Activated CD8-positive, alpha-beta memory T cell treated with anti-CD3 and anti-CD28 coated beads, Interleukin-2, amount 50 U/mL, for 48 hours (primary cell): ENCODE data around the gene PDCD6IP.
"Not testable (repeated sequence)": the region's sequence is repeated elsewhere in the genome, so short reads cannot be mapped to it uniquely, and the experiment has no call there.

ENCODE experiments used
- DNase-seq: peaks from one replicate; pipeline ENCODE4 v3.0.0-alpha.2; 2020

PDCD6IP gene, protein sequence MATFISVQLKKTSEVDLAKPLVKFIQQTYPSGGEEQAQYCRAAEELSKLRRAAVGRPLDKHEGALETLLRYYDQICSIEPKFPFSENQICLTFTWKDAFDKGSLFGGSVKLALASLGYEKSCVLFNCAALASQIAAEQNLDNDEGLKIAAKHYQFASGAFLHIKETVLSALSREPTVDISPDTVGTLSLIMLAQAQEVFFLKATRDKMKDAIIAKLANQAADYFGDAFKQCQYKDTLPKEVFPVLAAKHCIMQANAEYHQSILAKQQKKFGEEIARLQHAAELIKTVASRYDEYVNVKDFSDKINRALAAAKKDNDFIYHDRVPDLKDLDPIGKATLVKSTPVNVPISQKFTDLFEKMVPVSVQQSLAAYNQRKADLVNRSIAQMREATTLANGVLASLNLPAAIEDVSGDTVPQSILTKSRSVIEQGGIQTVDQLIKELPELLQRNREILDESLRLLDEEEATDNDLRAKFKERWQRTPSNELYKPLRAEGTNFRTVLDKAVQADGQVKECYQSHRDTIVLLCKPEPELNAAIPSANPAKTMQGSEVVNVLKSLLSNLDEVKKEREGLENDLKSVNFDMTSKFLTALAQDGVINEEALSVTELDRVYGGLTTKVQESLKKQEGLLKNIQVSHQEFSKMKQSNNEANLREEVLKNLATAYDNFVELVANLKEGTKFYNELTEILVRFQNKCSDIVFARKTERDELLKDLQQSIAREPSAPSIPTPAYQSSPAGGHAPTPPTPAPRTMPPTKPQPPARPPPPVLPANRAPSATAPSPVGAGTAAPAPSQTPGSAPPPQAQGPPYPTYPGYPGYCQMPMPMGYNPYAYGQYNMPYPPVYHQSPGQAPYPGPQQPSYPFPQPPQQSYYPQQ

DNA sequence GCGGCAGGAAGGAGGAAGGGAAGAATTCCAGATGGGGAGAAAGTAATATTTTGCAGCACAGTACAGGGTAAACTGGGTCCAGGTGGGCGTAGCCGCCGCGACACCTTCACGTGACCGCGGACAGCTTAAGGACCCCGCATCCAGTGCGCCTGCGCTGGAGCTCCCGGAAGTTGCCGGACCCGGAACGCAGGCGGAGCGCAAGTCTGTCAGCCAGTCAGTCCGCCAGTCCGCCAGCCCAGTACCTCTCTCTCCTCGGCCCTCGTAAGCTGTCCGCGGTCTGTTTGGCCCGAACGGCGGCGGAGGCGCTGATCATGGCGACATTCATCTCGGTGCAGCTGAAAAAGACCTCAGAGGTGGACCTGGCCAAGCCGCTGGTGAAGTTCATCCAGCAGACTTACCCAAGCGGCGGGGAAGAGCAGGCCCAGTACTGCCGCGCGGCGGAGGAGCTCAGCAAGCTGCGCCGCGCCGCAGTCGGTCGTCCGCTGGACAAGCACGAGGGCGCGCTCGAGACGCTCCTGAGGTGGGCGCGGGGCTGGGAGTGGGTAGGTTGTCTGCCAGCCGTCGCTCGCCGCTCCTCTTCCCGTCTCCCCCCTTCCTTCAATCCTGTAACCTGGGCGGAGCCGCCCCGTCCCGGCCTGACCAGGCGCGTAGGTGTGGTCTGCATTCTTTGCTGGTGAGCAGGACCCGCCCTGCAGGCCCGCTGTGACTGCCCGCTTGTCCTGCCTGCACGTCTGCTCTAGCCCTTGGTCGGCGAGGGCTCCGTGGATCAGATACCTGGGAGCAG lies at the start of gene PDCD6IP:
TSS of gene PDCD6IP (plus strand) at position 213 of the 784 bp plus-strand sequence. CDS start at position 312, 99 bp downstream.
- DNase-seq: peak; percentile 93

DNA sequence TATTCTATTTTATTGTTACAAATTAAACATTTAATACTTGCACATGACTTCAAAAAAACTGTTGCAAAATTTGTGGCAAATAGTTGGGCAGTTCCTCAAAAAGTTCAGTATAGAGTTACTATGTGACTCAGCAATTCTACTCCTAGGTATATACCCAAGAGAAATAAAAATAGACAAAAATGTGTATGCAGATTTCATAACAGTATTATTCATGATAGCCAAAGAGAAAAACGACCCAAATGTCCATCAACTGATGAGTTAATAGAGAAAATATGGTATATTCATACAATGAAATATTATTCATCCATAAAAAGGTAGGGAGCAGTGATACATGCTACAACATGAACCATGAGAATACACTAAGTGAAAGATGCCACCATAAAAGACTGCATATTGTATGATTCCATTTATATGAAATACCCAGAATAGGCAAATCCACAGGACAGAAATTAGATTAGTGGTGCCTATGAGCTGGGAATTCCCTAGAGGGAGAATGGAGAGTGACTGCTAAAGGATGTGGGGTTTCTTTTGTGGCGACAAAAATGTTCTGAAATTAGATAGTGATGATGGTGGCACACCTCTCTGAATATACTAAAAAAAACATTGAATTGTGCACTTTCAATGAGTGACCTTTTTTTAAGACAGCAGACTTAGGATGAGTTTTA lies 48.8 kb upstream of the PDCD6IP start:
- DNase-seq: no peak

DNA sequence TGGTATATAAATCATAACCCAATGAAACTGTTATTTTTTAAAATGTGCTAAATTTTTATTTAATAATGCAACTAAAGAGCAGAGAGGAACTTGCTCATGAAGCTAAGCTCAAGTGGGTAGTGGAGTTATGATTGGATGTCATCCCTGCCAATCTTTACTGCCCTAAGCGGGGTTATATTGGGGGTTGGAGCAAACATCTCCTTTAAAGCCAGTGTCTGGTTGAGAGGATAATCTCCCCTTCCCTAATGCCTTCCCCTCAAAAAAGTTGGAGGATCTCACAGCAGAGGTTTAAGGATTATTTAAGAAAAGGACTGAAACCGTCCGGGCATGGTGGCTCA lies 48.2 kb upstream of the PDCD6IP start:
- no peak for DNase-seq

DNA sequence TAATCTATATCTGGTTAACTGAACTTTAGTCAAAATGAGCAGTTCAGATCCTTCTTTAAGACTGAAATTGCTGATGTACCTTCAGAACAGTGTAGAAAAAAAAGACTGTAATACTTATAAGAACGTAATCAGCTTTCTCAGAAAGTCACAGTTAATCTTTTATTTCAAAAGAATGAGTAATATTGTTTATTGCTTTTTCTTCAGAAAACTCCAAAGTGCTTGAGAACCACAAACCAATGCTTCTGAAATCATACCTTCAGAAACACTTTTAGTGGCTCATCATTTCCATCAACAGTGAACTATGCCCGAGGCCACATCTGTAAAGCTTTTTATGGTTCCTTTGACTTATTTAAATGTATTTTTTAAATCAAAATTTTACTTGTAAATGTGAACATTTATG lies 47.1 kb upstream of the PDCD6IP start:
- no peak for DNase-seq

DNA sequence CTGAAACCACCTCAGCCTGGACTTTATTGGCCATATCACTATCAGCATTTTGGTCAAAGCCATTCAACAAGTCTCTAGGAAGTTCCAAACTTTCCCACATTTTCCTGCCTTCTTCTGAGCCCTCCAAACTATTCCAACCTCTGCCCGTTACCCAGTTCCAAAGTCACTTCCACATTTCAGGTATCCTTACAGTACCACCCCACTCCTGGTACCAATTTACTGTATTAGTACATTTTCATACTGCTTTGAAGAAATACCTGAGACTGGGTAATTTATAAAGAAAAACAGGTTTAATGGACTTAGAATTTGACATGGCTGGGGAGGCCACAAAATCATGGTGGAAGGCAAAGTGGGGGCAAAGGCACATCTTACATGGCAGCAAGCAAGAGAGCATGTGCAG lies 44.0 kb upstream of the PDCD6IP start:
- not testable (repeated sequence) for DNase-seq

DNA sequence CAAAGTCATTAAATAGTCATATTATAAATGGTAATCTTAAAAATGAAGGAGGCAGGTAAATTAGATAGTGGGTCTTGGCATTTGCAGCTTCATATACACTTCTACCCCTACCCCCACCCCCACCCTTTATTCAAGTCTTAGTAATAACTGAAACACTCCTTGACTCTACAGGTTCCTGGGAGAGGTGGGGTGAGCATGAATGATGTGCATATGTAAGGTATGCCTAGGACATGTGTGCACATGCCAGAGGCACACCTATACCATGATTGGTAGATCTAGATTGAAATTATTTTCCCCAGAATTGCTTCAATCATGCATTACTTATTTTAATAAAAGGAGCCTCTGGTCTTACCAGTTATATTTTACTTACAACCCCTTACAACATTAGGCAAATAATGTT lies 40.1 kb upstream of the PDCD6IP start:
- DNase-seq: no peak

DNA sequence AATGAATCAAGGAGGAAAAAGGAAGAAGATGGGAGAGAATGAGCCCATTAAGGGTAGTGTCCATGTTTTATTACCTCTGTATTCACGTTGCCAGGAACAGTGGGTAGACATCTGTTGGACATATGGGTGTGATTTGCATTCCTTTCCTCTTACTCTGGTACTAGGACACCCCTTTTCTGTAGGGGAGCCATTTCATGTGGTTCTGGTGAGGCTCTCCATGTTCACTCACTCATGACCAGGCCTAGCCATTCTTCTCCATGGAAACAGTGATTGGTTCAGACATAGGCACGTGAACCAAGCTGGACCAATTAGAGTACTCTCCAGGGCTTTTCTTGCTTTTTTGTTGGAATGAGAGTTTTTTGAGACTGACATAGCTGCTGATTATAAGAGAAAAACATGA lies 39.6 kb upstream of the PDCD6IP start:
- DNase-seq: no peak

DNA sequence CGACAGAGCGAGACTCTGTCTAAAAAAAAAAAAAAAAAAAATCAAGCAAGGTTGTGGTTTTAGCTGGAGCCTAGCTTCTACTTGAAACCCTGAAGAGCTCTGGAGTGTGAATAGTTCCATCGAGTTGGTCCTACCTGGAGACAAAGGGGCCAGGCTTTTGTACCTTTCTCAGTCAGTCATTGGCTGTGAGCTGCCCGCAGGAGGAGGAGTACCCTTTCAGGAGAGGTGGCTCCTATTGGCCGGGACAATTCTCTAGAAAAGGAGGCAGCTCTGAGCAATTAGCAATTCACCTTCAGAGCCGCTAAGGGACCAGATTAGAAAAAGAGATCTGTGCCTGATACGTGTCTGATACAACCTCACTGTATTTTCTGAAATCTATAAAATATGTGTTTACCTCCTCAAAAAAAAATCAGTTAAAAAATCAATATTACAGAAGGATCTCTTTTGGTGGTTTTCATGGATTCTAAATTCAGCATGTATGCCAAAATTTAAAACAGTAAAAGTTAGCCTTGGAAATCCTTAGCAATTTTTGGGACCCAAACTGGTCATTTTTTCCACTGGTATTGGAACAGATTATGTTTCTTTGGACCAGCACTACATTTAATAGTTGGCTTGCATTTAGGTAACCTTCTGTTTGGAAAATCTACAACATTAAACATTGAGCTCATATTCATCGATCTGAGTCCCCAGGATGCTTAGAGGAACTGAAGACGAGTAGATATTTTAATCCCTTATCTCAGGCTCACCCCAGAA lies 29.7 kb upstream of the PDCD6IP start:
- no peak for DNase-seq

DNA sequence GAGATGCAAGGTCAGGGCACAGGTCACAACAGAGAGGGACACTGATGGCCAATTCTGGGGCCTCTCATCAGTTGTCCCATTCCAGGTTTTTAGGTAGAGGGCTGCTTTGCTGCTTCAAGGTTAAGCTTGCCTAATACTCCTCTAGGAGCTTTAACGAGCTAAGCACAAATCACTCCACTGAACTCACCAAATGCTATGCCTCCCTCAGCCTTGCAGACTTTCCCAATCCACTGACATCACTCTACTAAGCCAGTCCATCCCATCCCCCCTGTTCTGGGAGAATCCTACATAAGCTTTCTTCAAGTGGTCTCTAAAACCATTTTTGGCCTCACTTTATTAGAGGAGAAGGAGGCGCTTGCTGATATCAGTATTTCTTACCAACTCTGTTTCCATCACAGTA lies 24.8 kb upstream of the PDCD6IP start:
- DNase-seq: no peak

DNA sequence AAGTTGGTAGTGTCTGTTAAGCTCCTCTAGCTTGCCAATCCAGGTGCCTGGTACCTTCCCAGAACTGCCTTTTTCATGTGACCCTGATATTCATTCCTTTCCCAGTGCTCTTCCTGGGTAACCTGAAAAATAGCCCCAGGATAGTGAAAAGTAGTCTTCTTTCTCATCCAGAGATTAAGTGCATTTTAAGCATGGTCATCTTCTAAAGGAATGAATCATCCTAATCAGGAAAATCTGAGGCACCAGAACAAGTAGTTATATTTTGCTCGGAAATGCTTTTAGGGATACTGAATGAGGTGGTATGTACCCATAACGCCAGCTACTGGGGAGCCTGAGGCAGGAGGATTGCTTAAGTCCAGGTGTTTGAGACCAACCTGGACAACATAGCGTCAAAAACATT lies 23.1 kb upstream of the PDCD6IP start:
- DNase-seq: no peak

DNA sequence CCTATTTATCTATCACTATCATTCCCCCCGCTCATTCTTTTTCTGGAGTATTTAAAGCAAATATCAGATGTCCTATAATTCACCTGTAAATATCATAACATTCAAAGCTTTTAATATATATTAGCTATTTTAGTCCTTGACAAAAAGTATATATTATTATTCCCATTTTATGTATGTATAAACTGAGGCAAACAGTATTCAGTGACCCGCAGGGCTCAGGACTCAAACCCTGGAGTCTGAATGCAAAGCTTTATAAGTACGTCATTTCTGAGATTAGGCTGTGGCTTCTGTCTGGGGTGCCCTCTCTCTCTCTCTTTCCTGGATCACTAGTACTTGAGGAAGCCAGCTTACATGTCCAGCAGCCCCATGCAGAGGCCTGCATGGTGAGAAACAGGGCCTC lies 20.4 kb upstream of the PDCD6IP start:
- DNase-seq: no peak

DNA sequence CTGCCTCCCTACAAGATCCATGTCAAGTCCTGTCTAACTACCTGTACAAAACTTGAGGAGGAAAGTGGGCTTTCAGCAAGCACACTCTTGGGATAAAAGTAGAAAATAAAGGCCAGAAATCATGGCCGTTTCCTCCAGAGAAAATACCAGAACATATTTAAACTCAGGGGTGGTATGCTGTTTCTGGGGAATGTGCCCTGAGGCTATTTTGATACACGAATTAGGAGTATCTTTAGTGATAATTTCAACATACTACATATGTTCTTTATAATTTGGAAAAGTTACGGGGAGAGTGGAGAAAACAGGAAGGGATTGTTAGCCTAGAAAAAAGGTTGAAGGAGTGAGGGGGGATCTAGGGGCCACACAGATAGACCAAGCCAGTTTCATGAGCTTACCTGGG lies 18.7 kb upstream of the PDCD6IP start:
- DNase-seq: no peak

DNA sequence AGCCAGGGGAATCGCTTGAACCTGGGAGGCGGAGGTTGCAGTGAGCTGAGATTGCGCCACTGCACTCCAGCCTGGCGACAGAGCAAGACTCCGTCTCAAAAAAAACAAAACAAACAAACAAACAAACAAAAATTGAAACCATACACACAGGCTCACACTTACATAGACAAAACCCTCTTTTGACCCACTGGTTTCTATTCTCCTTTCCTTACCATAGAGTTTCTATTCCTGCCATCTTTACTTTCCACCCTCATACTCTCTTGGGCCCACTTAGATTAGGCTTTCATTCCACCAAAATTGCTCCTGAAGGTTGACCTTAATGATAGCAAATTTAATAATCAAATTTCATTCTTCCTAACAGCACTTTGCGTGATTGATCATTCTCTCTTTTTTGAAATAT lies 17.0 kb upstream of the PDCD6IP start:
- not testable (repeated sequence) for DNase-seq

DNA sequence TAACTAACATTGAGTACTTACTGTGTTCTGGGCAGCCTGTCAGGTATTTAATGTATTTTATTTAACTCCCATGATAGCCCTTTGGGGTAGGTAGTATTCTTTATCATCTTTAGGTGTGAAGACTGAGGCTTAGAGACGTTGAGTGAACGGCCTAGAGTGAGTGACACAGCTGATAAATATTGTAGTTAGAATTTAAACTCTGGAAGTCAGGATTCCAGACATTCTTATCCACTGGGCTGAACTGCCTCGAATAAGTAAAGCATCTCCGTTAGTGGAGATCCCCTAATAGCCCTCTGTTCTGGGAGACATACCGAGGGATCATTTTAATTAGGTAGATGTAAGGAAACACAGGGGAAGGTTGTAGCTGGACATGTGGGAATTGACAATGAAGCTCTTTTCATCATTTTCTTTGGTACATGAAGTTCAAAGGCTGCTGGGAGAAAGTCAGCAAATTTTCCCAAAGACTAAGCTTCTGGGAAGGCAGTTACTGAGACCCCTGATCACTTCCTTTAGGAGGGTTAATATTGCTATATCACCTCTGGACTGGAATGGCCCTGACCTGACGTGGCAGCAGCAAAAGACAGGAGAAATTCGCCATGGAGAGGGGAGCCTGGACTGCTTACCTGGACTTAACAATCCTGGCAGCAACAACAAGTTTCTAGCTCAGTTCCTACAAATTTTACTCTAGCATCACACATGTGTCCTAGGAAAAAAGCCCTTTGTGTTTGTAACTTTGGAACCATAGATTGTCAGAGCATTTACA lies 11.7 kb upstream of the PDCD6IP start:
- no peak for DNase-seq

DNA sequence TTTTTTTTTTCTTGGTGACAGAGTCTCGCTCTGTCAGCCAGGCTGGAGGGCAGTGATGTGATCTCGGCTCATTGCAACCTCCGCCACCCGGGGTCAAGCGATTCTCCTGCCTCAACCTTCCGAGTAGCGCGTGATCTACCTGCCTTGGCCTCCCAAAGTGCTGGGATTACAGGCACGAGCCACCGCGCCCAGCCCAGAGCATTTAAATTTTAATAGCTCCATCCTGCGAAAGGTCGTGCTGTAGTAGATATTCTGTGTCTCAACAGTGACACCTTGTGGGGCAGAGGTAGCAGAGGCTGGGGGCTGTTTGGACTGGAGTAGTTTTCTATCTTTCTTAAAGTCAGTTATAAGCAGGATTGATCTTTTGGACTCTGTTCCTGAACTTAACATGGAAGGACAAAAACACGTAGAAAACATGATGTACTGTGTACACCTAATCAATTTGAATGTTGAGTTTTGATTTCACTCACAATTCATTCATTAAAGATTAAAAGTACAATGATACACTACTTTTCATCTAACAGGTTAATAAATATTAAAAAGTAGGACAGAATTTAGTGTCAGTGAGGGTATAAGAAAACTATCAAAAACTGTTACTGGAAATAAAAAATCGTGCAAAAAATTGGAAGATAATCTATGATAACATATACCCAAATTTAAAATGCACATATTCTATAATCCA lies 11.0 kb upstream of the PDCD6IP start:
- DNase-seq: peak; percentile 66

DNA sequence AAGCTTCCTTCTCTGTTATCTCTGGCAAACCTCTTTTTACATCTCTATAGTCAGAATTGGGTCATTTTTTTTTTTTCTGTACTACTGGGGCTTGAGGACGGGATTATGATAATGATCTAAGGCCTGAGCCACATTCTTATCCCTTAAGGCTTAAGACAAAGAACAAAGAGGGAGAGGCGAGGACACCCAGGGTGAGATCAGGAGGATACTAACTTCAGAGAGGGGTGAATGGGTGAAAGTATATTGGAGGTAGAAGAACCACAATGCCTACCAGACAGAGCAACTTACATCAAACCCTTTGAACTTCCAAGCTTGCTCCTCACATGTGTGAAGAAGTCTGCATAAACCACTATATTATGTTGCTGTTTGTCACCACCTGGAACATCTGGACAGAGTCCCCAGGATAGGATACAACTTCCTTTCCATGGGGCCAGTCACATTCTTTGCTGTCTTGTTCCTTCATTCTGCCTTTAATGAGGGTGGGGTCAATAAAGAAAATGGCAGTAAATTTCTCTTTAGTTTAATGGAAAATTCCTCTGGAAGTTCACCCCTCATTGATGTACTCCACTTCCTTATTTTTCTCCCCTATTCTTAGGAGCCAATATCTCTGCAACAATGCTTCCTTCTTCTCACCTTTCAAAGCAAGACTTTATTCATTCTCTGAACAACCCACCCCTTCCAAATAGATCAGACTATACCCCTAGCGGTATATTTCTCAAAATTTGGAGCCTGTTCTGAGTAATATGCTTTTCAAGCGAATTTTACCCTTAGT lies 9.1 kb upstream of the PDCD6IP start:
- DNase-seq: no peak

DNA sequence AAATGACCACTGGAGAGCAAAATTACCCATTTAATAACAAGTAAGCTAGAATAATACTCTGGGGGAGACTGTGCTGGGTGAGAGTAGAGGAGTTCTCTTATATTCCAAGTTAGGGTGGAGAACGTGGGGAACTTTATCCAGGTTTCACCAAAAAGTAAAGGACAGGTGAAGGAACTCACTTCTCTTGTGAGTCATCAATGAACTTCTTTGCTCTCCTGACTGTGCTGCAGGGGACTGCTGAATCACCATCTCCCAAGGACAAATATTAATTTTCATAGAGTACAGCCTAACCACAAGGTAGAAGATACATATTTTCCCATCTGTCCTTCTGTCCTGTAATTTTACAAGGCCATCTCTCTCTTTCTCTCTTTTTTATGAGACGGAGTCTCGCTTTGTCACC lies 8.3 kb upstream of the PDCD6IP start:
- DNase-seq: no peak

DNA sequence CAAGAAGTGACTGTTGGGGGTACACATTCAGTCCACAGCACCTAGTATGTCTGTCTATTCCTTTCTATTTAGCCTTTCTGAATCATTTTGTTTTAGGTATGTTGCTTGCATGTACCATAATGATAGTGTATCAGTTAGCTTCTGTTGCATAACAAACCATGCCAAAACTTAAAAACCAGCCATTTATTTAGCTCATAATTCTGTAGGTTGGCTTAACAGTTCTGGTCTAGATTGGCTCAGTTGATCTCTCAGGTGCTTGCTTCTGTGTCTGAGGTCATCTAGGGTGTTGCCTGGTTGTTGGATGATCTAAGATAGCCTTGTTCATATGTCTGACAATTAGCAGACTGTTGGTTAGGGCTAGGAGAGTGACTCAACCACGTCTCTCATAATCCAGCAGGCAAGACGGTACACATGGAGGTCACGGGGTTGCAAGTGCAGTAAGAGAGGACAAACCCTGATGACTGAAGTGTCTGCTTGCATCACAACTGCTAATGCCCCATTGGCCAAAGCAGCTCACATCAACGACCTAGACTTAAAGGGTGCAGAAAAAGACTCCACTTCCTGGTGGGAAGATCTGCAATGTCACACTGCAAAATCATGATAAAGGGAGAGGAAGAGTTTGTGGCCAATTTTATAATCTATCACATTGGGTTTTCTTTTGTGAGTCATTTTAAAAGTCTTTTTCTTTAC lies 6.8 kb upstream of the PDCD6IP start:
- no peak for DNase-seq

DNA sequence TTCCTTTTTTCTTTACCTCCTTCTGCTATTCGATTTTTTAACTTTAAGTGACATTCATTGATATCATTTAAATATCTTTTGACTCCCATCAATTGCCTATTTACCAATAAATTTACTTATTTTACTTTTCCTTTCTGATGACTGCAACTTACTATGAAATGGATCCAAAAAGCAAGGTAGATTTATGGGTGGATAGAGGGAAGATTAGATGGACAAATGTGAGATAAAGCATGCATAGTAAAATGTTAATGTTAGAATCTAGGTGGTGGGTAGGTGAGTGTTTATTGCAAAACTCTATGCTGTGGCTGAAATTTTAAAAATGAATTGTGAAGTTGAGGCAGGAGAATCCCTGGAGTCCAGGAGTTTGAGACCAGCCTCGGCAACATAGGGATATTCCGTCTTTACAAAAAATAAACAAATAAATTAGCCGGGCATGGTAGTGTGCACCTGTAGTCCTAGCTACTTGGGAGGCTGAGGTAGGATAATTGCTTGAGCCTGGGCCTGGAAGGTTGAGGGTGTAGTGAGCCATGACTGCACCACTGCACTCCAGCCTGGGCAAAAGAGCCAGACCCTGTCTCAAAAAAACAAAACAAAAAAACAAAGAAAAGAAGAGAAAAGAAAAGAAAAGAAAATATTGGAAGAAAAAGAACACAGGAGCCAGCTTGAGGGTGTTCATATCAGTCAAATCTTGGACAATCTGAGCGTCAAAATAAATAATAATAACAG lies 6.1 kb upstream of the PDCD6IP start:
- DNase-seq: no peak
